SK-N-SH (cell line): ENCODE results near the gene OR11H7. TPM values are rescaled to one million over a fixed set of nuclear protein-coding genes. Genes with fewer than 3 reads are reported as not detected.
"Not testable (repeated sequence)": the region's sequence is repeated elsewhere in the genome, so short reads cannot be mapped to it uniquely, and the experiment has no call there.

ENCODE experiments used
- CTCF ChIA-PET: fragments of 300-600, 350-600 bp; formaldehyde crosslinking; extraction: SDS; loops from one replicate; lab custom pipeline; 2021; lab: Yijun Ruan, JAX
- POLR2A ChIA-PET: fragments of 350-600 bp; sonication (Branson Sonifier 250); formaldehyde crosslinking; extraction: SDS; loops from one replicate; lab custom pipeline; 2020; ENCODE audit warnings: antibody characterized with exemption, inconsistent platforms; lab: Yijun Ruan, JAX
- DNase-seq: peaks from one replicate; pipeline ENCODE4 v3.0.0; 2012
- H2AFZ ChIP-seq: fragments of 200-600 bp; sonication (generic); 2 replicates; pipeline ENCODE4 v1.8.1; 2016; ENCODE audit warnings: antibody characterized with exemption, mild to moderate bottlenecking, low read depth
- H3F3A ChIP-seq: fragments of 200-600 bp; sonication (generic); replicated peaks from 2 replicates; pipeline ENCODE3; 2016; ENCODE audit warnings: antibody characterized with exemption, mild to moderate bottlenecking; ENCODE audit not compliant: insufficient read depth
- H3K27ac ChIP-seq, 2 experiments: fragments of 200-500 bp in 1 of 2; fragments of 200-600 bp in 1 of 2; sonication (Bioruptor generic) in 1 of 2; sonication (generic), shearing (Covaris generic) in 1 of 2; 2 replicates each; pipeline versions ENCODE4 v1.5.1 to v1.6.1; 2014 to 2016; ENCODE audit warnings: low read depth in 2 of 2, inconsistent platforms in 1 of 2, low read length in 1 of 2, mild to moderate bottlenecking in 1 of 2, mixed read lengths in 1 of 2
- H3K27me3 ChIP-seq: fragments of 200-600 bp; sonication (generic), shearing (Covaris generic); 2 replicates; pipeline ENCODE4 v1.6.1; 2016; ENCODE audit warnings: mixed run types; ENCODE audit not compliant: insufficient read depth
- H3K36me3 ChIP-seq, 2 experiments: fragments of 200-500 bp in 1 of 2; fragments of 200-600 bp in 1 of 2; sonication (Bioruptor generic) in 1 of 2; sonication (generic) in 1 of 2; replicated peaks in 1 of 2; 2 replicates each; pipeline versions ENCODE3 to v1.5.1; 2014 to 2016; ENCODE audit warnings: low read length in 1 of 2, mild to moderate bottlenecking in 1 of 2; ENCODE audit not compliant: insufficient read depth in 2 of 2, control insufficient read depth in 1 of 2
- H3K4me1 ChIP-seq, 2 experiments: fragments of 200-500 bp in 1 of 2; fragments of 200-600 bp in 1 of 2; sonication (Bioruptor generic) in 1 of 2; sonication (generic), shearing (Covaris generic) in 1 of 2; 2 replicates each; pipeline versions ENCODE4 v1.5.1 to v1.6.1; 2014 to 2016; ENCODE audit warnings: low read depth in 1 of 2, low read length in 1 of 2, mixed run types in 1 of 2; ENCODE audit not compliant: insufficient read depth in 2 of 2, control insufficient read depth in 1 of 2
- H3K4me2 ChIP-seq: fragments of 200-600 bp; sonication (generic), shearing (Covaris generic); 2 replicates; pipeline ENCODE4 v1.6.1; 2017; ENCODE audit warnings: mixed run types
- H3K4me3 ChIP-seq, 2 experiments: fragments of 200-500 bp in 1 of 2; fragments of 200-600 bp in 1 of 2; sonication (Bioruptor generic) in 1 of 2; sonication (generic), shearing (Covaris generic) in 1 of 2; 2 replicates each; pipeline versions ENCODE4 v1.5.1 to v1.8.1; 2014 to 2016; ENCODE audit warnings: low read depth in 2 of 2, inconsistent platforms in 1 of 2, low read length in 1 of 2, mild to moderate bottlenecking in 1 of 2, mixed read lengths in 1 of 2, moderate library complexity in 1 of 2
- H3K79me2 ChIP-seq: fragments of 200-600 bp; sonication (generic); 2 replicates; pipeline ENCODE4 v1.8.1; 2017; ENCODE audit warnings: mild to moderate bottlenecking; ENCODE audit not compliant: insufficient read depth
- H3K9ac ChIP-seq: fragments of 200-600 bp; sonication (generic); 2 replicates; pipeline ENCODE4 v1.6.1; 2017; ENCODE audit warnings: mixed run types
- H3K9me2 ChIP-seq: fragments of 200-600 bp; sonication (generic); 2 replicates; pipeline ENCODE4 v1.6.1; 2017; ENCODE audit warnings: mixed run types
- H3K9me3 ChIP-seq: fragments of 200-600 bp; sonication (generic); 2 replicates; pipeline ENCODE4 v1.6.1; 2017; ENCODE audit warnings: mixed run types, mild to moderate bottlenecking, moderate library complexity
- H4K20me1 ChIP-seq: fragments of 200-600 bp; sonication (generic); 2 replicates; pipeline ENCODE4 v1.6.1; 2017; ENCODE audit warnings: mild to moderate bottlenecking, mixed run types; ENCODE audit not compliant: insufficient read depth
- MXI1 ChIP-seq: IDR thresholded peaks from 2 replicates; pipeline ENCODE4 v1.6.1; 2012; ENCODE audit warnings: mild to moderate bottlenecking, low read depth, low read length, improper control_type of control experiment
- RXRA ChIP-seq: IDR thresholded peaks from 2 replicates; pipeline ENCODE4 v1.4.0; 2012; ENCODE audit warnings: low read depth, mild to moderate bottlenecking, borderline replicate concordance
- WGBS: methylation state at CpG from one replicate; pipeline ENCODE4 v1.1.6; 2017; ENCODE audit warnings: low lambda C conversion rate; 5-methylcytosine and 5-hydroxymethylcytosine counted together
- polyA plus RNA-seq, 3 experiments: library from polyadenylated mRNA; depleted of rRNA; stranded (reverse); fragments of >200 nt; gene quantifications; 2 replicates each; pipeline ENCODE4 v1.2.3, GENCODE V29; 2012
- TF ChIP-seq, protein P1 (sequence below): IDR thresholded peaks from 2 replicates; pipeline ENCODE4 v1.6.1; 2012; ENCODE audit warnings: mild to moderate bottlenecking, low read depth, low read length, moderate library complexity
- TF ChIP-seq, protein P2 (sequence below): IDR thresholded peaks from 2 replicates; pipeline ENCODE4 v1.4.0; 2012; ENCODE audit warnings: low read depth, borderline replicate concordance
- TF ChIP-seq, protein P3 (sequence below): fragments of 150-350 bp; IDR thresholded peaks from 2 replicates; pipeline ENCODE4 v1.6.1; 2016; ENCODE audit warnings: mild to moderate bottlenecking, low read depth, low read length
- TF ChIP-seq, protein P4 (sequence below): fragments of 200-600 bp; sonication (generic); IDR thresholded peaks from 2 replicates; pipeline ENCODE4 v1.6.1; 2017; ENCODE audit warnings: antibody characterized with exemption, mild to moderate bottlenecking, moderate library complexity
- TF ChIP-seq, protein P5 (sequence below): IDR thresholded peaks from 2 replicates; pipeline ENCODE4 v1.4.0; 2012; ENCODE audit warnings: low read depth

Gene OR11H7
- polyA plus RNA-seq, 1 of the 3 experiments (the other 2 are of a cell fraction) = not detected

DNA sequence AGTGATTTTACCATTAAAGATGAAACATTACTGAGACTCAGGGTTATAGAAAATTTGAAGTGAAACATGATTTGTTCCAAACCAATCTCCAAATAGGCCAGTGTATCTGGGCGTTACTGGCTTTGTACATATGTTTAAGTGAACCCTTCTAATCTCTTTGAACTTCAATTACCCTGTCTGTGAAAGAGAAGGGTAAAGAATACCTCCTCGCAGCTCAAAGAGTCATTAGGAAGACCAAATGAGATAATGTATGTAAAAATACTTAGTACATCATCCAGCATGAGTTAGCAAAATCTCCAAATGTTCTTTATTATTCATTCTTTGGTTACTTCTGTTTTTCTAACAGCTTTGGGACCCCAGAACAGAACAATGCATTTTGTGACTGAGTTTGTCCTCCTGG, 5.4 kb upstream of the OR11H7 start, which contains the start of gene OR11H6 (continued):
- TF ChIP-seq, protein P1, sequence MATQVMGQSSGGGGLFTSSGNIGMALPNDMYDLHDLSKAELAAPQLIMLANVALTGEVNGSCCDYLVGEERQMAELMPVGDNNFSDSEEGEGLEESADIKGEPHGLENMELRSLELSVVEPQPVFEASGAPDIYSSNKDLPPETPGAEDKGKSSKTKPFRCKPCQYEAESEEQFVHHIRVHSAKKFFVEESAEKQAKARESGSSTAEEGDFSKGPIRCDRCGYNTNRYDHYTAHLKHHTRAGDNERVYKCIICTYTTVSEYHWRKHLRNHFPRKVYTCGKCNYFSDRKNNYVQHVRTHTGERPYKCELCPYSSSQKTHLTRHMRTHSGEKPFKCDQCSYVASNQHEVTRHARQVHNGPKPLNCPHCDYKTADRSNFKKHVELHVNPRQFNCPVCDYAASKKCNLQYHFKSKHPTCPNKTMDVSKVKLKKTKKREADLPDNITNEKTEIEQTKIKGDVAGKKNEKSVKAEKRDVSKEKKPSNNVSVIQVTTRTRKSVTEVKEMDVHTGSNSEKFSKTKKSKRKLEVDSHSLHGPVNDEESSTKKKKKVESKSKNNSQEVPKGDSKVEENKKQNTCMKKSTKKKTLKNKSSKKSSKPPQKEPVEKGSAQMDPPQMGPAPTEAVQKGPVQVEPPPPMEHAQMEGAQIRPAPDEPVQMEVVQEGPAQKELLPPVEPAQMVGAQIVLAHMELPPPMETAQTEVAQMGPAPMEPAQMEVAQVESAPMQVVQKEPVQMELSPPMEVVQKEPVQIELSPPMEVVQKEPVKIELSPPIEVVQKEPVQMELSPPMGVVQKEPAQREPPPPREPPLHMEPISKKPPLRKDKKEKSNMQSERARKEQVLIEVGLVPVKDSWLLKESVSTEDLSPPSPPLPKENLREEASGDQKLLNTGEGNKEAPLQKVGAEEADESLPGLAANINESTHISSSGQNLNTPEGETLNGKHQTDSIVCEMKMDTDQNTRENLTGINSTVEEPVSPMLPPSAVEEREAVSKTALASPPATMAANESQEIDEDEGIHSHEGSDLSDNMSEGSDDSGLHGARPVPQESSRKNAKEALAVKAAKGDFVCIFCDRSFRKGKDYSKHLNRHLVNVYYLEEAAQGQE = no peak
- TF ChIP-seq, protein P2, sequence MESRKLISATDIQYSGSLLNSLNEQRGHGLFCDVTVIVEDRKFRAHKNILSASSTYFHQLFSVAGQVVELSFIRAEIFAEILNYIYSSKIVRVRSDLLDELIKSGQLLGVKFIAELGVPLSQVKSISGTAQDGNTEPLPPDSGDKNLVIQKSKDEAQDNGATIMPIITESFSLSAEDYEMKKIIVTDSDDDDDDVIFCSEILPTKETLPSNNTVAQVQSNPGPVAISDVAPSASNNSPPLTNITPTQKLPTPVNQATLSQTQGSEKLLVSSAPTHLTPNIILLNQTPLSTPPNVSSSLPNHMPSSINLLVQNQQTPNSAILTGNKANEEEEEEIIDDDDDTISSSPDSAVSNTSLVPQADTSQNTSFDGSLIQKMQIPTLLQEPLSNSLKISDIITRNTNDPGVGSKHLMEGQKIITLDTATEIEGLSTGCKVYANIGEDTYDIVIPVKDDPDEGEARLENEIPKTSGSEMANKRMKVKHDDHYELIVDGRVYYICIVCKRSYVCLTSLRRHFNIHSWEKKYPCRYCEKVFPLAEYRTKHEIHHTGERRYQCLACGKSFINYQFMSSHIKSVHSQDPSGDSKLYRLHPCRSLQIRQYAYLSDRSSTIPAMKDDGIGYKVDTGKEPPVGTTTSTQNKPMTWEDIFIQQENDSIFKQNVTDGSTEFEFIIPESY = no peak
- TF ChIP-seq, protein P3, sequence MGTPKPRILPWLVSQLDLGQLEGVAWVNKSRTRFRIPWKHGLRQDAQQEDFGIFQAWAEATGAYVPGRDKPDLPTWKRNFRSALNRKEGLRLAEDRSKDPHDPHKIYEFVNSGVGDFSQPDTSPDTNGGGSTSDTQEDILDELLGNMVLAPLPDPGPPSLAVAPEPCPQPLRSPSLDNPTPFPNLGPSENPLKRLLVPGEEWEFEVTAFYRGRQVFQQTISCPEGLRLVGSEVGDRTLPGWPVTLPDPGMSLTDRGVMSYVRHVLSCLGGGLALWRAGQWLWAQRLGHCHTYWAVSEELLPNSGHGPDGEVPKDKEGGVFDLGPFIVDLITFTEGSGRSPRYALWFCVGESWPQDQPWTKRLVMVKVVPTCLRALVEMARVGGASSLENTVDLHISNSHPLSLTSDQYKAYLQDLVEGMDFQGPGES = no peak
- TF ChIP-seq RXRA = no peak
- TF ChIP-seq MXI1 = no peak

DNA sequence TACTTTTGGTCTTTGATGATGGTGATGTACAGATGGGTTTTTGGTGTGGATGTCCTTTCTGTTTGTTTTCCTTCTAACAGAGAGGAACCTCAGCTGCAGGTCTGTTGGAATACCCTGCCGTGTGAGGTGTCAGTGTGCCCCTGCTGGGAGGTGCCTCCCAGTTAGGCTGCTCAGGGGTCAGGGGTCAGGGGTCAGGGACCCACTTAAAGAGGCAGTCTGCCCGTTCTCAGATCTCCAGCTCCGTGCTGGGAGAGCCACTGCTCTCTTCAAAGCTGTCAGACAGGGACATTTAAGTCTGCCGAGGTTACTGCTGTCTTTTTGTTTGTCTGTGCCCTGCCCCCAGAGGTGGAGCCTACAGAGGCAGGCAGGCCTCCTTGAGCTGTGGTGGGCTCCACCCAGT, 6.6 kb downstream of the OR11H7 start:
- H3K9ac ChIP-seq, H3K4me3 ChIP-seq, H4K20me1 ChIP-seq, H3K9me2 ChIP-seq, H3K79me2 ChIP-seq, H3K4me2 ChIP-seq, H3K36me3 ChIP-seq, H3K9me3 ChIP-seq, H3F3A ChIP-seq, H3K27ac ChIP-seq, DNase-seq, CTCF ChIA-PET, H3K4me1 ChIP-seq, H3K27me3 ChIP-seq, POLR2A ChIA-PET, H2AFZ ChIP-seq: not testable (repeated sequence)
- WGBS = 16% methylated on average over 4 of the region's 4 CpGs

DNA sequence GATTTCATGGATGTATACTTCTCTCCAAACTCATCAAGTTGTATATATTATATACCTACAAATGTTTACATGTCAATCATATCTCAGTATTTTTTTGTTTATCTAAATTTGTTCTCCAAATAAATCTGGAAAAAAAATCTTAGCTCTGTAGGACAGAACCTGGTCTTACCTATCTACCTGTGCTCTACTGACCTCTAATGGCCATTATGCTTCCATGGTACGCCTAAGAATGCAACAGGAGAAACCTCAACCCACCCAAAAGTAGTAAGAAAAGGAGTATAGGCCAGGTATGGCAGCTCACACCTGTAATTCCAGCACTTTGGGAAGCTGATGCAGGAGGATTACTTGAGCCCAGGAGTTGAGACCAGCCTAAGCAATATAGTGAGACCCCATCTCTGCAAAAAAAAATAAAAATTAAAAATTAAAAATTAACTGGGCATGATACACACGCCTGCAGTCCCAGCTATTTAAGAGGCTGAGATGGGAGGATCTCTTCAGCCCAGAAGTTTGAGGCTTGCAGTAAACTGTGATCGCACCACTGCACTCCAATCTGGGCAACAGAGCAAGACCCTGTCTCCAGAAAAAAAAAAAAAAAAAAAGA, 19.0 kb downstream of the OR11H7 start:
- ChIA-PET CTCF (interaction anchor here (0.9 kb wide), 1 partner anchor 116 kb away, joined by 3 read pairs; no protein-coding TSS in a partner anchor), POLR2A (no interaction called here)
- WGBS = 15% methylated on average over 3 of the region's 3 CpGs
- Histone ChIP-seq H2AFZ (no peak overlapping the region), H3K4me3 (no peak overlapping the region), H3K9ac (no peak overlapping the region), H3K27ac (no peak overlapping the region), H3K4me1 (no peaks in the 10 kb centered on the region), H3F3A (no peaks in the 10 kb centered on the region), H3K79me2 (no peaks in the 10 kb centered on the region), H3K36me3 (no peaks in the 10 kb centered on the region), H3K4me2 (no peak overlapping the region)
- peak; percentile 5 for DNase-seq
- TF ChIP-seq, protein P4, sequence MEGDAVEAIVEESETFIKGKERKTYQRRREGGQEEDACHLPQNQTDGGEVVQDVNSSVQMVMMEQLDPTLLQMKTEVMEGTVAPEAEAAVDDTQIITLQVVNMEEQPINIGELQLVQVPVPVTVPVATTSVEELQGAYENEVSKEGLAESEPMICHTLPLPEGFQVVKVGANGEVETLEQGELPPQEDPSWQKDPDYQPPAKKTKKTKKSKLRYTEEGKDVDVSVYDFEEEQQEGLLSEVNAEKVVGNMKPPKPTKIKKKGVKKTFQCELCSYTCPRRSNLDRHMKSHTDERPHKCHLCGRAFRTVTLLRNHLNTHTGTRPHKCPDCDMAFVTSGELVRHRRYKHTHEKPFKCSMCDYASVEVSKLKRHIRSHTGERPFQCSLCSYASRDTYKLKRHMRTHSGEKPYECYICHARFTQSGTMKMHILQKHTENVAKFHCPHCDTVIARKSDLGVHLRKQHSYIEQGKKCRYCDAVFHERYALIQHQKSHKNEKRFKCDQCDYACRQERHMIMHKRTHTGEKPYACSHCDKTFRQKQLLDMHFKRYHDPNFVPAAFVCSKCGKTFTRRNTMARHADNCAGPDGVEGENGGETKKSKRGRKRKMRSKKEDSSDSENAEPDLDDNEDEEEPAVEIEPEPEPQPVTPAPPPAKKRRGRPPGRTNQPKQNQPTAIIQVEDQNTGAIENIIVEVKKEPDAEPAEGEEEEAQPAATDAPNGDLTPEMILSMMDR = peak; percentile 33; the same call in 1 of the 2 replicates
- TF ChIP-seq, protein P5, sequence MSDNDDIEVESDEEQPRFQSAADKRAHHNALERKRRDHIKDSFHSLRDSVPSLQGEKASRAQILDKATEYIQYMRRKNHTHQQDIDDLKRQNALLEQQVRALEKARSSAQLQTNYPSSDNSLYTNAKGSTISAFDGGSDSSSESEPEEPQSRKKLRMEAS = no peak
- TF ChIP-seq, all 33 proteins: peak for 1
- H3K9me3 ChIP-seq = no peaks in the 10 kb centered on the region
- no peaks in the 10 kb centered on the region for H3K27me3 ChIP-seq
- no peaks in the 10 kb centered on the region for H4K20me1 ChIP-seq
- H3K9me2 ChIP-seq = no peaks in the 10 kb centered on the region
